GM23338 (cell line): ENCODE measurements around the gene MTCL1.

Source experiments
- CREB1 ChIP-seq: fragments of 250-450 bp; sonication (Bioruptor Pico); IDR thresholded peaks from 2 replicates; pipeline ENCODE4 v1.5.0; 2020; ENCODE audit warnings: low read depth, mild to moderate bottlenecking, moderate library complexity
- CTCF ChIP-seq, 2 experiments: fragments of 200-600 bp in 1 of 2; sonication (generic) in 1 of 2; conservative IDR thresholded peaks; 2 replicates each; pipeline versions ENCODE4 v1.5.1 to v1.6.1; 2016 to 2017; ENCODE audit warnings: antibody characterized with exemption in 2 of 2, low read depth in 2 of 2, mild to moderate bottlenecking in 2 of 2, moderate library complexity in 1 of 2
- ETS1 ChIP-seq: IDR thresholded peaks from 2 replicates; pipeline ENCODE4 v1.6.1; 2016; ENCODE audit warnings: antibody characterized with exemption
- EZH2 ChIP-seq: fragments of 200-600 bp; sonication (generic); IDR thresholded peaks from one replicate; pipeline ENCODE4 v1.8.0; 2017; ENCODE audit warnings: antibody characterized with exemption, mild to moderate bottlenecking, low read depth; ENCODE audit not compliant: unreplicated experiment
- EZH2phosphoT487 ChIP-seq: fragments of 200-600 bp; sonication (generic); IDR thresholded peaks from one replicate; pipeline ENCODE4 v1.8.1; 2018; ENCODE audit warnings: antibody characterized with exemption; ENCODE audit not compliant: unreplicated experiment
- JUNB ChIP-seq: IDR thresholded peaks from one replicate; pipeline ENCODE4 v1.6.1; 2016; ENCODE audit warnings: antibody characterized with exemption; ENCODE audit not compliant: unreplicated experiment
- NANOG ChIP-seq: IDR thresholded peaks from 2 replicates; pipeline ENCODE4 v1.6.1; 2016; ENCODE audit warnings: antibody characterized with exemption, borderline replicate concordance
- POLR2AphosphoS5 ChIP-seq: IDR thresholded peaks from 2 replicates; pipeline ENCODE4 v1.6.1; 2016; ENCODE audit warnings: antibody characterized with exemption, low read depth
- REST ChIP-seq: IDR thresholded peaks from one replicate; pipeline ENCODE4 v1.6.1; 2018; ENCODE audit warnings: antibody characterized with exemption; ENCODE audit not compliant: unreplicated experiment
- STAT1 ChIP-seq: IDR thresholded peaks from one replicate; pipeline ENCODE4 v1.6.1; 2016; ENCODE audit warnings: antibody characterized with exemption; ENCODE audit not compliant: unreplicated experiment
- ZNF114 ChIP-seq: fragments of 250-450 bp; sonication (Bioruptor Pico); IDR thresholded peaks from 2 replicates; pipeline ENCODE4 v1.5.0; 2020; ENCODE audit warnings: mild to moderate bottlenecking, moderate library complexity
- ZNF331 ChIP-seq: fragments of 250-450 bp; sonication (Bioruptor Pico); IDR thresholded peaks from 2 replicates; pipeline ENCODE4 v1.5.0; 2020; ENCODE audit warnings: low read depth, mild to moderate bottlenecking, moderate library complexity
- ZNF462 ChIP-seq: fragments of 250-450 bp; sonication (Bioruptor Pico); IDR thresholded peaks from 2 replicates; pipeline ENCODE4 v1.5.0; 2020; ENCODE audit warnings: mild to moderate bottlenecking, moderate library complexity

GRCh38 chr18:8780227-8780626 is 74.9 kb downstream of the MTCL1 start:
- TF ChIP-seq CTCF (conservative IDR thresholded peaks at IDR 0.05; ENCODE audit: low read depth in 2 of 2), result no peak
- no peak for TF ChIP-seq EZH2
- no peak for TF ChIP-seq POLR2AphosphoS5
- no peak for TF ChIP-seq EZH2phosphoT487
- TF ChIP-seq REST, result no peak
- no peak for TF ChIP-seq ZNF114
- no peak for TF ChIP-seq CREB1 (CRISPR knock-in tag)
- no peak for TF ChIP-seq NANOG
- no peak for TF ChIP-seq ZNF331 (CRISPR knock-in tag)
- TF ChIP-seq ETS1, result no peak
- no peak for TF ChIP-seq JUNB
- no peak for TF ChIP-seq ZNF462 (CRISPR knock-in tag)
- no peak for TF ChIP-seq STAT1
